ENCODE data around the gene VPS45.
"Not testable (repeated sequence)": the region's sequence is repeated elsewhere in the genome, so short reads cannot be mapped to it uniquely, and the experiment has no call there.

VPS45 gene

GRCh38 chr1:150121236-150121862 lies 53.8 kb downstream of the VPS45 start:
- no peak for FAIRE-seq
- DNase-seq (ENCODE audit: extremely low spot score, insufficient read length, low read depth), result no peak

GRCh38 chr1:150126811-150127210 lies 59.2 kb downstream of the VPS45 start:
- no peak for DNase-seq (ENCODE audit: extremely low spot score, insufficient read length, low read depth)
- FAIRE-seq, result no peak

GRCh38 chr1:150127464-150127863 lies 59.9 kb downstream of the VPS45 start:
- no peak for FAIRE-seq
- no peak for DNase-seq (ENCODE audit: extremely low spot score, insufficient read length, low read depth)

- DNase-seq (ENCODE audit: extremely low spot score, insufficient read length, low read depth) (no peak), FAIRE-seq (no peak)
Measured at GRCh38 chr1:150127868-150128267, 60.3 kb downstream of the VPS45 start.

- no peak for FAIRE-seq
- no peak for DNase-seq (ENCODE audit: extremely low spot score, insufficient read length, low read depth)
Measured at GRCh38 chr1:150132372-150132771, 64.8 kb downstream of the VPS45 start.

- FAIRE-seq, result no peak
Measured at GRCh38 chr1:150134537-150134936, 67.0 kb downstream of the VPS45 start.

GRCh38 chr1:150135400-150135799 lies 67.8 kb downstream of the VPS45 start:
- FAIRE-seq, result not testable (repeated sequence)

More at GRCh38 chr1:150134537-150134936, 67.0 kb downstream of the VPS45 start:
- no peak for DNase-seq (ENCODE audit: extremely low spot score, insufficient read length, low read depth)

GRCh38 chr1:150138044-150138443 lies 70.5 kb downstream of the VPS45 start:
- DNase-seq (ENCODE audit: extremely low spot score, insufficient read length, low read depth), result no peak
- FAIRE-seq, result no peak

More at GRCh38 chr1:150135400-150135799, 67.8 kb downstream of the VPS45 start:
- DNase-seq (ENCODE audit: extremely low spot score, insufficient read length, low read depth), result not testable (repeated sequence)

GRCh38 chr1:150141452-150141851 lies 73.9 kb downstream of the VPS45 start:
- FAIRE-seq, result no peak
- DNase-seq (ENCODE audit: extremely low spot score, insufficient read length, low read depth), result no peak

- DNase-seq (ENCODE audit: extremely low spot score, insufficient read length, low read depth) (no peak), FAIRE-seq (no peak)
Measured at GRCh38 chr1:150142083-150142482, 74.5 kb downstream of the VPS45 start.

- FAIRE-seq, result no peak
- no peak for DNase-seq (ENCODE audit: extremely low spot score, insufficient read length, low read depth)
Measured at GRCh38 chr1:150144606-150145005, 77.0 kb downstream of the VPS45 start.

GRCh38 chr1:150146016-150146415 lies 78.4 kb downstream of the VPS45 start:
- FAIRE-seq; DNase-seq (ENCODE audit: extremely low spot score, insufficient read length, low read depth): not testable (repeated sequence)

GRCh38 chr1:150146849-150147542 lies 79.4 kb downstream of the VPS45 start:
- DNase-seq (ENCODE audit: extremely low spot score, insufficient read length, low read depth), result no peak
- no peak for FAIRE-seq

GRCh38 chr1:150148837-150149270 lies 81.3 kb downstream of the VPS45 start:
- FAIRE-seq, result peak; percentile 60
- no peak for DNase-seq (ENCODE audit: extremely low spot score, insufficient read length, low read depth)

GRCh38 chr1:150149271-150150132 lies 81.9 kb downstream of the VPS45 start, which contains the start of gene PLEKHO1:
PLEKHO1 (plus strand) TSS chr1:150149916; CDS start chr1:150150258, 342 bp downstream.
- DNase-seq (ENCODE audit: extremely low spot score, insufficient read length, low read depth), result peak; percentile 63
- peak; percentile 69 for FAIRE-seq

- no peak for DNase-seq (ENCODE audit: extremely low spot score, insufficient read length, low read depth)
- no peak for FAIRE-seq
Measured at GRCh38 chr1:150150133-150151021, 82.8 kb downstream of the VPS45 start.

- FAIRE-seq, result peak; percentile 82
- DNase-seq (ENCODE audit: extremely low spot score, insufficient read length, low read depth), result no peak
Measured at GRCh38 chr1:150151291-150152181, 84.0 kb downstream of the VPS45 start.

GRCh38 chr1:150152182-150152536 lies 84.6 kb downstream of the VPS45 start:
- FAIRE-seq, result peak; percentile 9
- DNase-seq (ENCODE audit: extremely low spot score, insufficient read length, low read depth), result no peak
